Neuron (in vitro differentiated cells): Measurements from ENCODE around the gene OXSR1.

Source experiments
- H2AFZ ChIP-seq: one replicate; pipeline ENCODE4 v1.6.1; 2013; ENCODE audit warnings: low read depth, mild to moderate bottlenecking, inconsistent platforms, low read length, moderate library complexity
- H3K27me3 ChIP-seq: one replicate; pipeline ENCODE4 v1.6.1; 2013; ENCODE audit warnings: low read length; ENCODE audit not compliant: insufficient read depth
- H3K36me3 ChIP-seq: one replicate; pipeline ENCODE4 v1.6.1; 2013; ENCODE audit warnings: low read length; ENCODE audit not compliant: insufficient read depth
- H3K4me1 ChIP-seq: one replicate; pipeline ENCODE4 v1.6.1; 2013; ENCODE audit warnings: low read length; ENCODE audit not compliant: insufficient read depth
- H3K4me3 ChIP-seq: 2 replicates; pipeline ENCODE4 v1.5.1; 2013; ENCODE audit warnings: mild to moderate bottlenecking, low read length, moderate library complexity
- H3K9me3 ChIP-seq: one replicate; pipeline ENCODE4 v1.6.1; 2013; ENCODE audit warnings: low read length

Gene OXSR1

DNA sequence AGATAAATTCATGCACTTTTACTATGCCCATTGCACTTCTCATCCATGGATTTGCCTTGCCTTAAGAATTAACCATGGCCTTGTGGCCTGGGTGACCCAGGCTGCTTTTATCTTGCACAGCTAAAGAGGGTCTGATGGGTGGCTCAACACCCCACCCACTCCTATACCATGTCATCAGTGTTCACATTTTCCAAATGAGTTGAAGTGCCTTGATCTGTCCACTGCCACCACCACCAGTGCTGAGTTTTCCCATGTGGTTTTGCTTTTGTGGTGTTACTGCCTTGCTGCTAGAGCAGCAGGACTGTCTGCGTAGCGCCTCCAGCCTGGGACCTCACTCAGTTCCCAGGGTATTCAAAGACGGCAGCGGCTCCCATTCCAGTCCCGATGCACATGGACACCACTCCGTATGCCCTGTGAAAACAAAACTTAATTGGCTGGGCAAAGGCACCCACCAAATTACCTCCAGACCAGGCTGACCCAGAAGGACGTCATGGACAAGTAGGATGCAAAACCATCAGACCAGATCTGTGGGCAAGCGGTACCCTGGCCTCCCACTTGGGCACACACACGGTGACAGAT is 42.5 kb upstream of the OXSR1 start:
- Histone ChIP-seq H3K4me3 (no peak overlapping the region), H3K9me3 (no peaks in the 10 kb centered on the region), H3K36me3 (peaks cover 67% of the 10 kb centered on the region), H2AFZ (no peak overlapping the region), H3K4me1 (no peaks in the 10 kb centered on the region), H3K27me3 (no peaks in the 10 kb centered on the region)

DNA sequence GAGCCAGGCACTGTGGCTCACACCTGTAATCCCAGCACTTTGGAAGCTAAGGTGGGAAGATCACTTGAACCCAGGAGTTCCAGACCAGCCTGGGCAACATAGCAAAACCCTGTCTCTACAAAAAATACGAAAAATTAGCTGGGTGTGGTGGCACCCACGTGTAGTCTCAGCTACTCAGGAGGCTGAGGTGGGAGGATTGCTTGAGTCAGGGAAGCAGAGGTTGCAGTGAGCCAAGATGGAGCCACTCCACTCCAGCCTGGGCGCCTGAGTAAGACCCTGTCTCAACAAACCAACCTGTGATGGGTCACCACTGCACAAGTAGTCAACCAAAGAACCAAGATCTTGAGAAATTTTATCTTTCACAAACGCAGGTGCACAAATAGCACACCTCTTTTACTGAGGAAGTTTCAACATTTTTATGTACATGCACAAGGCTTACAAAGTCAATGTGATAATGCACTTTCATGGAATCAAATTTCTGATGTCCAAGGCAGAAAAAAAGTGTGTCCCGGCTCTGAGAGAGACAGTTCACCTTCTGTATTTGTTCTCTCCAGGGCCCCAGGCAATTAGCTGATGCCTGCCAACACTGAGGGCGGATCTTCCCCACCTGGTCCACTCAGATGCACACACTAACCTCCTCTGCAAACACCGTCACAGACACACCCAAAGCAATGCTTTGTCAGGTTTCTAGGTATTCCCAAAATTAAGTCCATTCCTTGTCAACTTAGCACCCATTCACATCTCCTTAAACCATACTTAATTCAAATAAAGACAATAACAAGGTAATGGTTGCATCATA is 40.8 kb upstream of the OXSR1 start:
- Histone ChIP-seq H3K36me3 (peaks cover 83% of the 10 kb centered on the region), H3K4me3 (no peak overlapping the region), H3K4me1 (no peaks in the 10 kb centered on the region), H2AFZ (no peak overlapping the region), H3K9me3 (no peaks in the 10 kb centered on the region), H3K27me3 (no peaks in the 10 kb centered on the region)

DNA sequence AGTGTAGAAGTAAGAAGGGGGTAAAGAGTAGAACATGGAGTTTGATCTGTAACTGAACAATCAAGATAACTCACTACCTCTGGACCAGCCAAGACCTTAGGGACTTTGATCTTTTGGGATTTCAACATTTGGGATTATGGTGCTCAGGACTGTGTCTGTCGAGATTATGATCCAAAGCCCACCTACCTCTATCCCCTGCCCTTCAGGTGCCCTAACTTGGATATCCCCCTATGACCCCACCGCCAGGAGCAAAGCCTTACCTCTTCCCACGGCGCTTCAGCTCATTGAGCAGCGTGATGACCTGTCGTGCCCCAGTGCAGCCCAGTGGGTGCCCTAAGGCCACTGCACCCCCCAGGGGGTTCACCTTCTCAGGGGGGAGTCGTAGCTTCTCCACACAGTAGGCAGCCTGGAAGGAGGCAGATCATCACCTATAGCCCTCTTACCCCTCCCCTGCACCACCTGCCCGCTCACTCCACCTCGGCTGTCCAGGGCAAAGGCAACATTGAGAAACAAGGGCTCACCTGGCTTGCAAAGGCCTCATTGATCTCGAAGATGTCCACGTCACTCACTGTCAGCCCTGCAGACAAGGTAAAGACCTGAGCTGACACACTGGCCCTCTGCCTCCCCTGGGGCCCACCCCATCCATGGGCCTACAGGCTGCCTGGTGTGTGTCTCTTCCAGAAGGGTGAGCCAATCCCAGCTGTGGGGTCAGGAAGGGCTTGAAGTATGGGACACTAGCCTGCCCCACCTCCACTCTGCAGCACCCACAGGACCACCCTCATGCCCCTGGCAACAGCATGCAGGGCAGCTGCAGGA is 39.8 kb upstream of the OXSR1 start:
- Histone ChIP-seq H3K4me1 (no peaks in the 10 kb centered on the region), H3K27me3 (no peaks in the 10 kb centered on the region), H3K9me3 (no peaks in the 10 kb centered on the region), H3K36me3 (peaks cover 83% of the 10 kb centered on the region), H3K4me3 (no peak overlapping the region), H2AFZ (no peak overlapping the region)

DNA sequence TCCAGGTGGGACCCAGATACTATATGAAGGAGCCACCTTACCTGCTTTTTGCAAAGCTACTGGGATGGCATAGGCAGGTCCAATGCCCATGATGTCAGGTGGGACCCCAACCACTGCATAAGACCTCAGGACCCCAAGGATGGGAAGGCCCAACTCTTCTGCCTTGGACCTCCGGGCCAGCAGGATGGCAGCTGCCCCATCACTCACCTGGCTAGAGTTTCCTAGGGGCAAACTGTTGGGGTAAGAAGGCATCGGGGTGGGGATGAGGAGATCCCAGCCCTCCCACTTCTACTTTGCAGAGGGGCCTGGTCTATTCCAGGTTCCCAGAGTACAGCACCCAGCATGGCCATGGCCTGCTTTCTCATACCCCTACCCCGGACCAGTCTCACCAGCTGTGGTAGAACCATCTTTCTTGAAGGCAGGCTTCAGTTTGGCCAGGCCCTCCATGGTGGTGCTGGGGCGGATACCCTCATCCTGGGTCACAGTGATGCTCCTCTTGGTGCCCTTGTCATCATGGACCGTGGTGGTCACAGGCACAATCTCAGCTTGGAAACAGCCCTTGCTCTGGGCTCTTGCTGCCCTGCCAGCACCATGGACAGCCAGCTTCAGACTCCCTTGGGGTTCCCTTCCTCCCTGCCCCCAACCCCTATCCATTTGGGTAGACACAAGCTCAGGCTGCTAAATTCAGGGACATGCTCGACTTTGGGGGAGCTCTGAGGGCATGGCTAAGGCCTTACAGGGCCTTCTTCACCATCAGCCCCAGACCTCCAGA is 39.0 kb upstream of the OXSR1 start:
- no peak overlapping the region for H2AFZ ChIP-seq
- H3K9me3 ChIP-seq: no peaks in the 10 kb centered on the region
- no peak overlapping the region for H3K4me3 ChIP-seq
- no peaks in the 10 kb centered on the region for H3K27me3 ChIP-seq
- peaks cover 84% of the 10 kb centered on the region for H3K36me3 ChIP-seq
- H3K4me1 ChIP-seq: no peaks in the 10 kb centered on the region

DNA sequence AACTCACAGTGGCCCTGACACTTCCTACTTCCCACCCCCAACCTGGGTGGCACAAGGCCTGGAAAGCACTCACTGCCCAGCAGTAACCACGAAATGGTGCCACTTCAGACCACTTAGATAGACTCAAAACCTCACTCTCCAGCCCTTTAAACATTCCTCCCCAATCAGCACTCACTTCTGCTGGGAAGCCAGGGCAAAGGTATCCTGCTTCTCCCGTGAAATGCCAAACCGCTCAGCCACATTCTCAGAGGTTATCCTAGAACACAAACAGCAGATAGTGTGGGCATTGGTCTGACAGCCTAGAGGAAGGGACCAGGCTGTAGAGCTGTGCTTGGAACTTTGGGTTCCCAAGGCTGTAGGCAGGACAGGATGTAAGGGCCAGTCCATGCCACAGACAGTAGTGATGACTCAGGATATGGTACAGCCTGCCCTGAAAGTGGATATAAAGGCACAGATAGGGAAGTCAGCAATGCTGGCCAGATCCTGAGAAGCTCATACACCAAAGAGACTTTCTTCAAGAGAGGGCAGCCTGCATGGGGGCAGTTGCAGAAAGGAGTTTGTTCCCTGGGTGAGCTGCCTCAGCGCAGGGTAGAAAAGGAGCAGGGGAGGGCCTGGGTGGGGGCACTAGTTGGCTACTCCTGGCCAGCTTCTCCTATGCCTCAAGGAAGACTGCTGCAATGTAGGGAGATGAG is 37.6 kb upstream of the OXSR1 start:
- H3K4me3 ChIP-seq: no peak overlapping the region
- H3K4me1 ChIP-seq: no peaks in the 10 kb centered on the region
- H3K9me3 ChIP-seq: no peaks in the 10 kb centered on the region
- H3K27me3 ChIP-seq: no peaks in the 10 kb centered on the region
- H2AFZ ChIP-seq: no peak overlapping the region
- peaks cover 84% of the 10 kb centered on the region for H3K36me3 ChIP-seq

DNA sequence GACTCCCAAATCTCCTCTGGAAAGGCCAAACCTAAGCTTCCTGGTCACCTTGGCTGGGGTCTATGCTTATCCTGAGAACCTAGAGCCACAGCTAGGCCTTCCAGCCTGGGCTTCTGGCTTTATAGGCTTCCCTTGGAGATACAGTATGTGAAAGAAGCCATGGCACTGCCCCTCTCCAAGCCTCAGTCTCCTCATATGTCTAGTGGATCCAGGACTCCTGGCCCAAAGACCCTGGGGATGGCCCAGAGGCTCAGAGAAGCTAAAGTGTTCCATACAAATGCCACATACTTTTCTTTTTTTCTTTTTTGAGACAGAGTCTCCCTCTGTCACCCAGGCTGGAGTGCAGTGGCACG is 37.1 kb upstream of the OXSR1 start:
- Histone ChIP-seq H2AFZ (no peak overlapping the region), H3K9me3 (no peaks in the 10 kb centered on the region), H3K36me3 (peaks cover 83% of the 10 kb centered on the region), H3K27me3 (no peaks in the 10 kb centered on the region), H3K4me1 (no peaks in the 10 kb centered on the region), H3K4me3 (no peak overlapping the region)

DNA sequence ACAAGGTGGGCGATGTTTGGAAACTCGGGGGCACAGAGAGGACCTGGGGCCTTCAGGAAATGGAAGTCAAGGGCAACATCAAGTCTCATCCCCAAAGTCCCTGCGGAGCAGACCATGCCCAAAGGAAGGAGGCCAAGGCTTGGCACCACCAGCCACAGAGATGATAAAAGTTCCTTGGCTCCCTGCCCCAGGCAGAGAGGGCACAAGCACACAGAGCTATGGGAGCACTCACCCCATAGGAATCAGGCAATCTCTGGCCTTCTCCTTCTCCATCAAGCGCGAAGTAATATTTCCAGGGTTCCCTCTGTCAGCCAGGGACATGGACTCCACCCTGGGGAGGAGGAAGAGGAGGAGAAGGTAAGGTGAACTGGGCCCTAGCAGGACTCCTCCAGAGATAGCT is 36.3 kb upstream of the OXSR1 start:
- peaks cover 83% of the 10 kb centered on the region for H3K36me3 ChIP-seq

DNA sequence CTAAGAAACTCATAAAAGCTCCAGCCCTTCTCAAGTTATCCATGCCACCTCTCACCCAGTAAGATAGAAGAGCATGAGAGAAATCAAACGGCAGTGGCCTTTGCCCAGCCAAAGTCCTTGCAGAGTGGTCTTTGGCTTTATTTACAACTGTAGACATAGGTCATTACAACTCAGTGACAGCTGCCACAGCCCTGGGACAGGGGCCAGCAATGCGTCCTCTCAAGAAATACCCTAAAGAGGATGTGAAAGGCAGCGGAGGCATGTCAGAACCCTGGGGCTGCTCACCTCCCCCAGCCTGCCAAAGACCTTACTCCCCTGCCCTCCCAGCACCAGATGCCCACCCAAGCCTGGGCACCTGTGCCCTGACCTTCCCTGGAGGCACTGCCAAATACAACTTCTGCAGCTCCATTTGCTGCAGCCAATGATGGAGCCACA is 34.7 kb upstream of the OXSR1 start:
- Histone ChIP-seq H3K36me3 (peaks cover 77% of the 10 kb centered on the region), H3K4me1 (peaks cover 2% of the 10 kb centered on the region), H2AFZ (no peak overlapping the region), H3K9me3 (no peaks in the 10 kb centered on the region), H3K27me3 (no peaks in the 10 kb centered on the region), H3K4me3 (no peak overlapping the region)

More for the DNA sequence above, 36.3 kb upstream of the OXSR1 start:
- H3K4me1 ChIP-seq: no peaks in the 10 kb centered on the region
- H3K4me3 ChIP-seq: no peak overlapping the region
- H3K9me3 ChIP-seq: no peaks in the 10 kb centered on the region
- H3K27me3 ChIP-seq: no peaks in the 10 kb centered on the region
- H2AFZ ChIP-seq: no peak overlapping the region

DNA sequence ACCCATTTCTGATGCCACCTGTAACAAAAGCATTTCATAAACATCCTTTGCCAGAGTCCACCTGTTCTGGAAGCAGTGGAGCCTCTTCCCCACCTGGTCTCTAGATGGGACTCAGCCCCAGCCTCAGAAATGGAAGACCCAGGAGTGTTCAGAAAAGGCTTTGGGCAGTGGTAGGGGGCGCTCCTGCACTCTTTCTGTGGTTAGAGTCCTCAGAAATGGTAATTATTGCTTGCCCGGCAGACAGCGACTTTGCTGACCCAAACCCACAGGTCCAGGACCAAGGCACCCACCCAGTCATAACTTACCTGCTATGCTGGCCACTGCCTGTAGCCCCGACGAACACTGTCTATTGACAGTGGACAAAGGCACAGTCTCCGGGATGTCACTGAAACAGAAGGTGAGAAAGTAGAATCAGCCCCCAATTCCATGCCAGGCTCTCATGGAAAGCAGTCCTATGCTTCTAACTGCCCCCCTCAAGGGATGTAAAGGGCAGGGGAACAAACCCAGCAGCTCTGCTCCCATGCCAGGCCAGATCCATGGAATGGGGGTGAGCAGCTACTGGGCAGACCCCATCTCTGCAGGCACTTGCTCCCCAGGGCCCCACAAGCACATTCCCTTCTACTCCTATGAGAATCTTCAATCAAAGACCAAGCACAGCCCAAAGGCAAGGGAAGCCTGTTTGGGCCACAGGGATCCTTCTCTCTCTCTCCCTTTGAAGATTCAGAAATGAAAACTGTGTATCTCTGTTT is 33.5 kb upstream of the OXSR1 start:
- Histone ChIP-seq H3K4me1 (peaks cover 8% of the 10 kb centered on the region), H3K4me3 (no peak overlapping the region), H3K27me3 (no peaks in the 10 kb centered on the region), H3K36me3 (peaks cover 65% of the 10 kb centered on the region), H2AFZ (no peak overlapping the region), H3K9me3 (no peaks in the 10 kb centered on the region)

DNA sequence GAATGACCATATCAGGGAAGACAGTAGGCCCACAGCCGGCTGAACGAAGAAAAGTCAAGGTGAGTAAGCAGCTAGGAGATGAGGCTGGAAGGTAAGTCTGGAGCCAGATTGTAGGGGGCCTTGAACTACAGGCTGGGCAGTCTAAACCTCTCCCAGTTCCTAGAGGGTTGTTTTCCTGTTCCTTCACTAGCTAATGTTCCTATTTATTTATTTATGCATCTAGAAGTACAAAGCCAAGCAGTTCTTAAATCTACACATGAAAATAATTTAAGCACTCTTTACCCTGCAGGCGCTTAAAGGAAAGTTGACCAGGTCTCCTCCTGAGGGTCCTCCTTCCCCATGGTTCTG is 32.2 kb upstream of the OXSR1 start:
- Histone ChIP-seq H3K9me3 (no peaks in the 10 kb centered on the region), H2AFZ (no peak overlapping the region), H3K36me3 (peaks cover 51% of the 10 kb centered on the region), H3K4me3 (no peak overlapping the region), H3K27me3 (no peaks in the 10 kb centered on the region), H3K4me1 (peaks cover 12% of the 10 kb centered on the region)

DNA sequence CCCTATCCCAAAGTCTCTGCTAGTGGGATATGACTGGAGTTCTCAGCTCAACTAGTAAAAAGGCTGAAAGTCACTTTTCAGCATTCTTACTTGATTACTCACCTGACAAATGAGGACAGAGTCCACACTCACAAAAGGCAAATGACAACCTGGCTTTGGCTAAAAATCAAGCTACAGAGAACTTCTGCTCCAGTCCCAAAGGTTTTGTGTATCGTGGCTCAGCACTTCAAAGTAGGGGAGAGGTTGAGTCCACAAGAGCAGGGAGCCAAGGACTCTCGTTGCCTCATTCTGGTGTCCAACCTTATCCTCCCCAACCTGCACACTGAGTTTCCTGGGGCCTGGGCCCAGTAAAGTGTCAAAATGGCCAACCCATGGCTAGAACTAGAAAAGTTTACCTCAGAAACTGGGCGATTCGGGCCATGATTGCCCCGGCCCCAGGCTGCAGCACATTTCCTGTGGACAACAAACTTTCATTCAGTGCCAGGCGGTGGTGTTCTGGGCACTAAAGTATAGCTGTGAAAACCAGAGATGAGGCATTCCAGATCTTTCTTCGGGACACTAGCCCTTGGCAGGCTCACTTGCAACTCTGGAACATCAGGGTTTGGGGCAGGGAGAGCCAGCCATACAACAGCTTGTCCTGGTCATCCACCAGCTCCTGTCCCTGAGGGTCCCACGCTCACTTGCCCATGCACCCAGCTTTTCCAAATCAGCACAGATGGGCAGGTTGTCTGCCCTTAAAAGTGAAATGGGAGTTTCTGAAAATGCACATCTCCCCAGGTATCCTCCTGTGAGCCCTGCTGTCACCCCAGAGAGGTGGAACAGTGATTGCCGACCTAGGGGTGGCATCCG is 31.6 kb upstream of the OXSR1 start:
- Histone ChIP-seq H3K4me1 (peaks cover 12% of the 10 kb centered on the region), H2AFZ (no peak overlapping the region), H3K4me3 (no peak overlapping the region), H3K27me3 (no peaks in the 10 kb centered on the region), H3K9me3 (no peaks in the 10 kb centered on the region), H3K36me3 (peaks cover 47% of the 10 kb centered on the region)
